H1 (cell line): ENCODE measurements around the gene NT5C1A. TPM values are rescaled to one million over a fixed set of nuclear protein-coding genes. Genes with fewer than 3 reads are reported as not detected.

Source experiments
- CTCF ChIA-PET: fragments of 300-600 bp; sonication (Branson Sonifier 250); formaldehyde crosslinking; loops from one replicate; lab custom pipeline; 2021; ENCODE audit not compliant: partially characterized antibody; lab: Charles Lee
- POLR2A ChIA-PET: fragments of 300-600 bp; sonication (Branson Sonifier 250); formaldehyde crosslinking; loops from one replicate; lab custom pipeline; 2021; ENCODE audit warnings: inconsistent platforms; ENCODE audit not compliant: partially characterized antibody; lab: Charles Lee
- DNase-seq, 2 experiments: peaks; one replicate each; pipeline versions ENCODE4 v3.0.0 to v3.0.0-alpha.2; 2010 to 2022; ENCODE audit warnings: low spot score in 2 of 2, low read depth in 1 of 2, mixed read lengths in 1 of 2
- FAIRE-seq: peaks from 2 replicates; lab custom pipeline; 2011; peaks lifted over from hg19 to GRCh38; lab: Jason Lieb, UNC
- H2AFZ ChIP-seq: 2 replicates; pipeline ENCODE4 v1.8.1; 2012; ENCODE audit warnings: low read length, inconsistent platforms
- H2AK5ac ChIP-seq: 2 replicates; pipeline ENCODE4 v1.6.1; 2013; ENCODE audit warnings: low read depth, low read length
- H2BK120ac ChIP-seq: replicated peaks from 2 replicates; pipeline ENCODE3; 2013; ENCODE audit warnings: low read depth, low read length, inconsistent platforms
- H2BK12ac ChIP-seq: 2 replicates; pipeline ENCODE4 v1.6.1; 2013; ENCODE audit warnings: low read depth, low read length
- H2BK15ac ChIP-seq: 2 replicates; pipeline ENCODE4 v1.6.1; 2013; ENCODE audit warnings: low read length
- H2BK20ac ChIP-seq: 2 replicates; pipeline ENCODE4 v1.6.1; 2013; ENCODE audit warnings: low read length
- H2BK5ac ChIP-seq: 2 replicates; pipeline ENCODE4 v1.6.1; 2013; ENCODE audit warnings: low read depth, low read length
- H3K14ac ChIP-seq: 2 replicates; pipeline ENCODE4 v1.6.1; 2013; ENCODE audit warnings: inconsistent platforms; ENCODE audit not compliant: insufficient read length
- H3K18ac ChIP-seq: 2 replicates; pipeline ENCODE4 v1.6.1; 2013; ENCODE audit warnings: low read length; ENCODE audit errors: extremely low read depth
- H3K23ac ChIP-seq: 2 replicates; pipeline ENCODE4 v1.6.1; 2013; ENCODE audit warnings: inconsistent platforms; ENCODE audit not compliant: insufficient read length
- H3K23me2 ChIP-seq: 2 replicates; pipeline ENCODE4 v1.6.1; 2013; ENCODE audit warnings: low read depth, low read length
- H3K27ac ChIP-seq: 2 replicates; pipeline ENCODE4 v1.6.1; 2011; ENCODE audit warnings: low read depth, low read length, inconsistent platforms
- H3K27me3 ChIP-seq, 4 experiments: replicated peaks in 1 of 4; 1 replicate in 1 of 4; 2 replicates in 3 of 4; pipeline versions ENCODE4 v1.6.1 to v1.8.1; 2011 to 2013; ENCODE audit warnings: low read length in 3 of 4, mild to moderate bottlenecking in 3 of 4, inconsistent platforms in 2 of 4, mixed read lengths in 2 of 4, moderate library complexity in 1 of 4; ENCODE audit not compliant: control insufficient read depth in 3 of 4, insufficient read depth in 3 of 4; ENCODE audit errors: extremely low read depth in 1 of 4
- H3K36me3 ChIP-seq, 4 experiments: 2 replicates each; pipeline versions ENCODE4 v1.6.1 to v1.8.1; 2011 to 2013; ENCODE audit warnings: mild to moderate bottlenecking in 4 of 4, low read length in 3 of 4, moderate library complexity in 2 of 4, control low read depth in 1 of 4, inconsistent platforms in 1 of 4; ENCODE audit not compliant: insufficient read depth in 4 of 4, control insufficient read depth in 2 of 4
- H3K4ac ChIP-seq: replicated peaks from 2 replicates; pipeline ENCODE3; 2013; ENCODE audit warnings: low read length, low read depth, mixed read lengths, inconsistent platforms; ENCODE audit not compliant: insufficient read length
- H3K4me1 ChIP-seq, 4 experiments: replicated peaks in 1 of 4; 1 replicate in 1 of 4; 2 replicates in 3 of 4; pipeline versions ENCODE4 v1.6.1 to v1.8.1; 2011 to 2013; ENCODE audit warnings: low read length in 3 of 4, inconsistent platforms in 2 of 4, mixed read lengths in 1 of 4; ENCODE audit not compliant: insufficient read depth in 4 of 4, control insufficient read depth in 3 of 4
- H3K4me2 ChIP-seq, 2 experiments: 2 replicates each; pipeline versions ENCODE4 v1.6.1 to v1.8.1; 2011 to 2013; ENCODE audit warnings: low read depth in 2 of 2, low read length in 2 of 2, control low read depth in 1 of 2, inconsistent platforms in 1 of 2, mild to moderate bottlenecking in 1 of 2; ENCODE audit not compliant: insufficient read depth in 1 of 2
- H3K4me3 ChIP-seq, 4 experiments: fragments of 200-600, 300-600 bp in 1 of 4; sonication (generic), shearing (Covaris generic), sonication (Bioruptor Twin) in 1 of 4; 2 replicates each; pipeline versions ENCODE4 v1.5.1 to v1.8.1; 2011 to 2016; ENCODE audit warnings: low read length in 4 of 4, low read depth in 3 of 4, control low read depth in 2 of 4, inconsistent platforms in 2 of 4, mild to moderate bottlenecking in 2 of 4, mixed read lengths in 1 of 4, moderate library complexity in 1 of 4; ENCODE audit not compliant: insufficient read depth in 2 of 4; ENCODE audit errors: extremely low read depth in 1 of 4
- H3K56ac ChIP-seq: replicated peaks from 2 replicates; pipeline ENCODE3; 2013; ENCODE audit warnings: low read depth, mild to moderate bottlenecking, mixed read lengths, low read length, inconsistent platforms; ENCODE audit not compliant: insufficient read length
- H3K79me1 ChIP-seq: 2 replicates; pipeline ENCODE4 v1.6.1; 2013; ENCODE audit warnings: low read depth, low read length, control low read depth
- H3K79me2 ChIP-seq, 2 experiments: 2 replicates each; pipeline versions ENCODE4 v1.6.1 to v1.8.1; 2012 to 2013; ENCODE audit warnings: low read length in 2 of 2, mild to moderate bottlenecking in 2 of 2, inconsistent platforms in 1 of 2; ENCODE audit not compliant: insufficient read depth in 2 of 2, control insufficient read depth in 1 of 2
- H3K9ac ChIP-seq, 4 experiments: replicated peaks in 1 of 4; 1 replicate in 1 of 4; 2 replicates in 3 of 4; pipeline versions ENCODE4 v1.6.1 to v1.8.1; 2011 to 2013; ENCODE audit warnings: low read depth in 3 of 4, low read length in 3 of 4, control low read depth in 2 of 4, mild to moderate bottlenecking in 2 of 4, moderate library complexity in 2 of 4, inconsistent platforms in 1 of 4; ENCODE audit errors: extremely low read depth in 1 of 4
- H3K9me3 ChIP-seq, 2 experiments: 2 replicates each; pipeline versions ENCODE4 v1.6.1 to v1.8.1; 2012 to 2013; ENCODE audit warnings: mild to moderate bottlenecking in 2 of 2, moderate library complexity in 2 of 2, control low read depth in 1 of 2, inconsistent platforms in 1 of 2, low read depth in 1 of 2, low read length in 1 of 2, mixed read lengths in 1 of 2; ENCODE audit not compliant: insufficient read depth in 2 of 2
- H4K20me1 ChIP-seq, 2 experiments: replicated peaks in 1 of 2; 2 replicates each; pipeline versions ENCODE3 to v1.8.1; 2011 to 2013; ENCODE audit warnings: inconsistent platforms in 2 of 2, low read length in 2 of 2, mild to moderate bottlenecking in 1 of 2; ENCODE audit not compliant: insufficient read depth in 2 of 2, control insufficient read depth in 1 of 2
- H4K5ac ChIP-seq: 2 replicates; pipeline ENCODE4 v1.6.1; 2013; ENCODE audit warnings: low read length, low read depth, mixed read lengths, inconsistent platforms; ENCODE audit not compliant: insufficient read length
- H4K8ac ChIP-seq: 2 replicates; pipeline ENCODE4 v1.8.0; 2013; ENCODE audit warnings: mild to moderate bottlenecking, moderate library complexity, low read length, inconsistent platforms; ENCODE audit not compliant: insufficient read depth; ENCODE audit errors: extremely low read depth
- H4K91ac ChIP-seq: replicated peaks from 2 replicates; pipeline ENCODE3; 2013; ENCODE audit warnings: low read length, mixed read lengths, inconsistent platforms; ENCODE audit not compliant: insufficient read length
- ATF2 ChIP-seq: IDR thresholded peaks from 2 replicates; pipeline ENCODE4 v1.6.1; 2012; ENCODE audit warnings: low read length, inconsistent platforms
- CHD1 ChIP-seq: IDR thresholded peaks from 2 replicates; pipeline ENCODE4 v1.6.1; 2012; ENCODE audit warnings: low read depth, low read length, improper control_type of control experiment
- HDAC2 ChIP-seq, 2 experiments: fragments of 300-600 bp in 1 of 2; sonication (generic) in 1 of 2; IDR thresholded peaks; 2 replicates each; pipeline ENCODE4 v1.6.1; 2011 to 2012; ENCODE audit warnings: low read depth in 2 of 2, low read length in 2 of 2, mild to moderate bottlenecking in 2 of 2, moderate library complexity in 2 of 2, borderline replicate concordance in 1 of 2, inconsistent platforms in 1 of 2
- KDM1A ChIP-seq: fragments of 200-600, 300-600 bp; sonication (generic); IDR thresholded peaks from 2 replicates; pipeline ENCODE4 v1.7.1; 2016; ENCODE audit warnings: mild to moderate bottlenecking, low read length, borderline replicate concordance
- PHF8 ChIP-seq: fragments of 200-600 bp; sonication (generic); conservative IDR thresholded peaks from 2 replicates; pipeline ENCODE4 v1.7.1; 2012; ENCODE audit warnings: low read depth, mild to moderate bottlenecking, inconsistent platforms, low read length, moderate library complexity
- SIX5 ChIP-seq: IDR thresholded peaks from 2 replicates; pipeline ENCODE4 v1.6.1; 2011; ENCODE audit warnings: mild to moderate bottlenecking, low read depth, low read length
- SP4 ChIP-seq: IDR thresholded peaks from 2 replicates; pipeline ENCODE4 v1.6.1; 2012; ENCODE audit warnings: low read length, inconsistent platforms
- SRF ChIP-seq: IDR thresholded peaks from 2 replicates; pipeline ENCODE4 v1.6.1; 2011; ENCODE audit warnings: mild to moderate bottlenecking, low read depth, low read length, moderate library complexity
- WGBS, 2 experiments: shearing (Covaris generic) in 1 of 2; methylation state at CpG; one replicate each; pipeline versions ENCODE4 v1.1.6 to v1.1.7; 2013 to 2015; ENCODE audit warnings: low lambda C conversion rate in 2 of 2, mixed read lengths in 2 of 2, inconsistent platforms in 1 of 2, low coverage in 1 of 2, missing lambda C conversion rate in 1 of 2; ENCODE audit not compliant: insufficient replicate concordance in 2 of 2, insufficient coverage in 1 of 2, insufficient read length in 1 of 2; ENCODE audit errors: extremely low coverage in 1 of 2, missing lambda C conversion rate in 1 of 2; 5-methylcytosine and 5-hydroxymethylcytosine counted together
- polyA plus RNA-seq, 7 experiments: library from polyadenylated mRNA; depleted of rRNA in 3 of 7; stranded (reverse) in 5 of 7; unstranded in 2 of 7; fragments of >200 nt in 5 of 7; fragments of 200-250 nt in 2 of 7; gene quantifications; 1 replicate in 5 of 7; 2 replicates in 1 of 7; 4 replicates in 1 of 7; pipeline versions ENCODE4 v1.2.1 to v1.2.3, GENCODE V29; 2011 to 2013; ENCODE audit warnings: missing spikeins in 2 of 7, mixed read lengths in 2 of 7
- total RNA-seq: library from RNA; stranded (reverse); fragmentation: NEBNext Ultra II Directional; extraction: Animal tissue kit (Norgen Biotek cat#: 25700); gene quantifications from 2 replicates; pipeline ENCODE4 v1.2.1, GENCODE V29; 2021
- TF ChIP-seq, protein P1 (sequence below), 3 experiments: IDR thresholded peaks; 1 replicate in 2 of 3; 2 replicates in 1 of 3; pipeline versions ENCODE4 v1.5.1 to v1.6.1; 2011; ENCODE audit warnings: low read length in 3 of 3, mild to moderate bottlenecking in 3 of 3, inconsistent platforms in 2 of 3, low read depth in 1 of 3, moderate library complexity in 1 of 3; ENCODE audit not compliant: insufficient read depth in 1 of 3; ENCODE audit errors: control extremely low read depth in 1 of 3

The NT5C1A gene
- total and polyA plus RNA-seq, 2 of the 8 experiments (the other 6 are each of a cell fraction or from before 2014, with no cell fraction given), result not detected

DNA sequence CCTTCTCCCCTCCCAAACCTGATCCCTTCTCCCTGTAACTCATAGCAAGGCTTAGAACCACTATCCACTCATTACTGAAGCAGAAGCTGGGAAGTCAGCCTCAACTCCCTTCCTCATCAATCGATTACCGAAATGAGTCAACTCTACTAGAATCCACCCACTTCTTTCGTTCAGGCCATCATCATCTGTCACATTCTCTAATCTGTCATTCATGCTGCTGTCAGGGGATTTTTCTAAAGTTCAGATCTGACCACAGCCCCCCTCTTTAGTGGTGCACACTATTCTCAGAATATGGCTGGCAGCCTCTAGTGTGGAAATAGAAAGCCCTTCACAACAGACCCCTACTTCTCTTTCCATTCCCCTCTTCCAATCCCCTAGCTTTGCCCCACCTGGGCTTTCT, 5.1 kb downstream of the NT5C1A start:
- no peak overlapping the region for H2AK5ac ChIP-seq
- H3K27me3 ChIP-seq, result peaks cover 36 to 82% (median 63%) of the 10 kb centered on the region in 4 experiments
- CTCF ChIA-PET, result interaction anchor here (0.6 to 10.5 kb wide), 7 partner anchors 8 to 83 kb away, joined by 3 to 184 read pairs (median 4); no protein-coding TSS in a partner anchor
- no peak overlapping the region for H3K18ac ChIP-seq
- TF ChIP-seq ATF2 (no peak), SRF (no peak), KDM1A (no peak), CHD1 (no peak), SIX5 (no peak), PHF8 (no peak), SP4 (no peak), HDAC2 (IDR thresholded peaks at IDR 0.05; ENCODE audit: borderline replicate concordance in 1 of 2, low read depth in 2 of 2, low read length in 2 of 2) (no peak)
- TF ChIP-seq, protein P1, sequence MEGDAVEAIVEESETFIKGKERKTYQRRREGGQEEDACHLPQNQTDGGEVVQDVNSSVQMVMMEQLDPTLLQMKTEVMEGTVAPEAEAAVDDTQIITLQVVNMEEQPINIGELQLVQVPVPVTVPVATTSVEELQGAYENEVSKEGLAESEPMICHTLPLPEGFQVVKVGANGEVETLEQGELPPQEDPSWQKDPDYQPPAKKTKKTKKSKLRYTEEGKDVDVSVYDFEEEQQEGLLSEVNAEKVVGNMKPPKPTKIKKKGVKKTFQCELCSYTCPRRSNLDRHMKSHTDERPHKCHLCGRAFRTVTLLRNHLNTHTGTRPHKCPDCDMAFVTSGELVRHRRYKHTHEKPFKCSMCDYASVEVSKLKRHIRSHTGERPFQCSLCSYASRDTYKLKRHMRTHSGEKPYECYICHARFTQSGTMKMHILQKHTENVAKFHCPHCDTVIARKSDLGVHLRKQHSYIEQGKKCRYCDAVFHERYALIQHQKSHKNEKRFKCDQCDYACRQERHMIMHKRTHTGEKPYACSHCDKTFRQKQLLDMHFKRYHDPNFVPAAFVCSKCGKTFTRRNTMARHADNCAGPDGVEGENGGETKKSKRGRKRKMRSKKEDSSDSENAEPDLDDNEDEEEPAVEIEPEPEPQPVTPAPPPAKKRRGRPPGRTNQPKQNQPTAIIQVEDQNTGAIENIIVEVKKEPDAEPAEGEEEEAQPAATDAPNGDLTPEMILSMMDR (IDR thresholded peaks at IDR 0.05; ENCODE audit: control extremely low read depth in 1 of 3, insufficient read depth in 1 of 3, low read depth in 1 of 3, low read length in 3 of 3), result no peak
- TF ChIP-seq, all 59 proteins: peak for 0
- Histone ChIP-seq H2BK20ac (no peak overlapping the region), H3K4ac (no peak overlapping the region), H4K20me1 (peaks cover 0 to 1% of the 10 kb centered on the region in 2 experiments), H2BK15ac (no peak overlapping the region), H2BK5ac (no peak overlapping the region), H3K14ac (no peak overlapping the region), H2AFZ (no peak overlapping the region), H3K4me2 (no peak overlapping the region), H4K5ac (no peak overlapping the region), H3K9ac (no peak overlapping the region), H3K79me2 (no peaks in the 10 kb centered on the region), H3K23ac (no peak overlapping the region), H3K79me1 (no peaks in the 10 kb centered on the region), H3K36me3 (peaks cover 0 to under 1% (median 0%) of the 10 kb centered on the region in 4 experiments; a peak in 1 of 8 replicates), H3K4me1 (peaks cover 0 to 5% (median 4%) of the 10 kb centered on the region in 4 experiments; a peak in 5 of 7 replicates), H4K91ac (no peak overlapping the region), H4K8ac (no peak overlapping the region), H3K4me3 (no peak overlapping the region), H3K23me2 (no peaks in the 10 kb centered on the region; the same call in 1 of the 2 replicates), H3K56ac (no peak overlapping the region), H2BK120ac (no peak overlapping the region), H3K9me3 (no peaks in the 10 kb centered on the region; a peak in 1 of 4 replicates), H2BK12ac (no peak overlapping the region), H3K27ac (no peak overlapping the region)
- POLR2A ChIA-PET, result interaction anchor here (1.4 to 2.4 kb wide), 2 partner anchors 14 to 35 kb away, joined by 4 to 7 read pairs; no protein-coding TSS in a partner anchor
- 89% methylated on average over 3 of the region's 3 CpGs; no CpG with 5 or more reads in 1 of the 2 experiments for WGBS, 2 experiments
- FAIRE-seq (no peak), DNase-seq (no peak)
